Brain microvascular endothelial cell (primary cell): ENCODE results near the gene LMF1.

ENCODE experiments used
- DNase-seq: peaks from one replicate; pipeline ENCODE4 v3.0.0-alpha.2; 2020
- H3K27ac ChIP-seq: fragments of 250-450 bp; sonication (Bioruptor Pico); 2 replicates; pipeline ENCODE4 v1.5.1; 2020; ENCODE audit warnings: mild to moderate bottlenecking, moderate library complexity
- H3K27me3 ChIP-seq: fragments of 250-450 bp; sonication (Bioruptor Pico); replicated peaks from 2 replicates; pipeline ENCODE4 v1.5.1; 2020; ENCODE audit warnings: mild to moderate bottlenecking
- H3K36me3 ChIP-seq: fragments of 250-450 bp; sonication (Bioruptor Pico); replicated peaks from 2 replicates; pipeline ENCODE4 v1.5.1; 2020; ENCODE audit warnings: mild to moderate bottlenecking
- H3K4me3 ChIP-seq: 2 replicates; pipeline ENCODE4 v1.5.1; 2011; ENCODE audit warnings: low read depth, mild to moderate bottlenecking, control low read depth, low read length, moderate library complexity
- in situ Hi-C: cut with HindIII; loops from 2 replicates; pipeline ENCODE4 v1.10.0; 2017; ENCODE audit warnings: low sequenced_read_pairs, low pct_ligation_motif_present
- TF ChIP-seq, protein P1 (sequence below): IDR thresholded peaks from 2 replicates; pipeline ENCODE4 v1.5.1; 2011; ENCODE audit warnings: low read depth, mild to moderate bottlenecking, moderate library complexity, low read length, control low read depth, inconsistent platforms; ENCODE audit errors: missing control alignments

Gene LMF1

GRCh38 chr16:1014221-1014620 lies 43.4 kb upstream of the LMF1 start:
- in situ Hi-C loops: no loop called here
- H3K27ac ChIP-seq: no peak overlapping the region
- H3K4me3 ChIP-seq: no peak overlapping the region
- TF ChIP-seq, protein P1, sequence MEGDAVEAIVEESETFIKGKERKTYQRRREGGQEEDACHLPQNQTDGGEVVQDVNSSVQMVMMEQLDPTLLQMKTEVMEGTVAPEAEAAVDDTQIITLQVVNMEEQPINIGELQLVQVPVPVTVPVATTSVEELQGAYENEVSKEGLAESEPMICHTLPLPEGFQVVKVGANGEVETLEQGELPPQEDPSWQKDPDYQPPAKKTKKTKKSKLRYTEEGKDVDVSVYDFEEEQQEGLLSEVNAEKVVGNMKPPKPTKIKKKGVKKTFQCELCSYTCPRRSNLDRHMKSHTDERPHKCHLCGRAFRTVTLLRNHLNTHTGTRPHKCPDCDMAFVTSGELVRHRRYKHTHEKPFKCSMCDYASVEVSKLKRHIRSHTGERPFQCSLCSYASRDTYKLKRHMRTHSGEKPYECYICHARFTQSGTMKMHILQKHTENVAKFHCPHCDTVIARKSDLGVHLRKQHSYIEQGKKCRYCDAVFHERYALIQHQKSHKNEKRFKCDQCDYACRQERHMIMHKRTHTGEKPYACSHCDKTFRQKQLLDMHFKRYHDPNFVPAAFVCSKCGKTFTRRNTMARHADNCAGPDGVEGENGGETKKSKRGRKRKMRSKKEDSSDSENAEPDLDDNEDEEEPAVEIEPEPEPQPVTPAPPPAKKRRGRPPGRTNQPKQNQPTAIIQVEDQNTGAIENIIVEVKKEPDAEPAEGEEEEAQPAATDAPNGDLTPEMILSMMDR: no peak
- no peaks in the 10 kb centered on the region for H3K36me3 ChIP-seq
- H3K27me3 ChIP-seq: peaks cover 18% of the 10 kb centered on the region
- DNase-seq: no peak

- H3K27me3 ChIP-seq: peaks cover 23% of the 10 kb centered on the region
- no peak for DNase-seq
- H3K27ac ChIP-seq: no peak overlapping the region
- H3K36me3 ChIP-seq: no peaks in the 10 kb centered on the region
- TF ChIP-seq, protein P1: no peak
- no peak overlapping the region for H3K4me3 ChIP-seq
- in situ Hi-C loops: no loop called here
These were observed 42.8 kb upstream of the LMF1 start for GRCh38 chr16:1013593-1013900.

DNA sequence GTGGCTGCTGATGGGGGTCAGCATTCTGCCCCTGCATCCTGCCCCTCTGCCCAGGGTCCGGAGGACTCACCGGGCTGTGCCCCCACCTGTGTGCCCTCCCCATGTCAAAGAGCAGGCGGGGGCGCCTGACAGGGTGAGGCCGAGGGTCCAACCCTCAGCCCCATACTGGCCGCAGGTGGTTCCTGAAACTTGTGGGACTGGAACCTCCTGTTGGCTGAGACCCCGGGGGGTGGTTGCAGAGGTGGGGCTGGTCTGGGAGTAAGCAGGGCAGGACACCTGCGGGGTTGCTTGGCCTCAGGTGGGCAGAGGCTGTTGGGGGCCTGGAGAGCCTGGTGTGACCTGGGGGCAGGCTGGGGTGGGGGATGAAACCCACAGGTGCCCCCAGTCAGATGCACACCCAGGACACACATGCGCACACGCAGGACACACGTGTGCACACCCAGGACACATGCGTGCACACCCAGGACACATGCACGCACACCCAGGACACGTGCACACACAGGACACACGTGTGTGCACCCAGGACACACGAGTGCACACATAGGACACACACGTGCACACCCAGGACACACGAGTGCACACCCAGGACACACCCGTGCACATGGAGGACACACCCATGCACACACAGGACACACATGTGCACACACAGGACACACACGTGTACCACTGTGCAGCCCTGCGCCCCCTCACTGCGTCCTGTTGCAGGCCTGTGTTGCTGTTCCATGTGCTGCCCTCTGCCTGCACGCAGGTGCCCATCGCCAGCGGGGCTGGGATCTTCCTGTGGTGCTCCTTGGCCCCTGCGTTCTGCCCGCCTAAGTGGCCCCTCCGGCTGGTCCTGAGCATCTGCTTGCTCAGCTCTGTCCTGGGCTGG lies 42.2 kb upstream of the LMF1 start:
- H3K36me3 ChIP-seq: no peaks in the 10 kb centered on the region
- no peak for DNase-seq
- in situ Hi-C loops: no loop called here
- H3K27ac ChIP-seq: no peak overlapping the region
- H3K4me3 ChIP-seq: no peak overlapping the region
- TF ChIP-seq, protein P1: no peak
- peaks cover 29% of the 10 kb centered on the region for H3K27me3 ChIP-seq

- Histone ChIP-seq H3K27me3 (peaks cover 37% of the 10 kb centered on the region), H3K36me3 (no peaks in the 10 kb centered on the region), H3K4me3 (no peak overlapping the region), H3K27ac (no peak overlapping the region)
- in situ Hi-C loops: no loop called here
- DNase-seq: no peak
- TF ChIP-seq, protein P1: no peak
These were observed 41.4 kb upstream of the LMF1 start for GRCh38 chr16:1012135-1012534.

DNA sequence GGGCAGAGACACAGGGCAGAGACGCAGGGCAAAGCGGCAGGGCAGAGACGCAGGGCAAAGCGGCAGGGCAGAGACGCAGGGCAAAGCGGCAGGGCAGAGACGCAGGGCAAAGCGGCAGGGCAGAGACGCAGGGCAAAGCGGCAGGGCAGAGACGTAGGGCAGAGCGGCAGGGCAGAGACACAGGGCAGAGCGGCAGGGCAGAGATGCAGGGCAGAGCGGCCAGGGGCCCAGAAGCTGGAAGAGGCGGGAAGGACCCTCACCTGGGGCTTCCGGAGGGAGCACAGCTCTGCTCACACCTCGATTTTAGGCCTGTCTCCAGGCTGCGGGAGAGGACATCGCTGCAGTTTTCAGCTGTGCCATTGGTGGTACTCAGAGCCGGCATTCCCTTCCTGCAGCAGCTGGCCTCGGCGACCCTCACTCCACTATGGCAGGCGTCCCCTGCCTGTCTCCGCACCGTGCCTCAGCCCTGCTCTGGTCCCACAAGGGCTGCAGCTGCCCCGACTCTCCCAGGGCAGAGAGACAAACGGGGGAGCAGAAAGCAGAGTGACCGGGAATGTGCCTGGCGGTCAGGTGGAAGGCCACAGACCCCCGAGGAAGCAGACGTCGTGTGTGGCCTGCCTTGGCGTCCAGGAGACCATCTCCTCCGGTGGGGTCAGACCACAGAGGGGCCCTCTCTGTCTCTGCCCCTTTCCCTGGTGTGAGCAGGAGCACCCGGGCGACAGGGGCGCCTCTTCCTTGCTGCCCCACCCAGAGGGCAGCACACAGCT lies 40.7 kb upstream of the LMF1 start:
- in situ Hi-C loops: no loop called here
- H3K36me3 ChIP-seq: no peaks in the 10 kb centered on the region
- TF ChIP-seq, protein P1: no peak
- H3K27me3 ChIP-seq: peaks cover 40% of the 10 kb centered on the region
- DNase-seq: no peak
- H3K27ac ChIP-seq: no peak overlapping the region
- H3K4me3 ChIP-seq: no peak overlapping the region

GRCh38 chr16:1010815-1011214 lies 40.0 kb upstream of the LMF1 start:
- TF ChIP-seq, protein P1: no peak
- DNase-seq: no peak
- Histone ChIP-seq H3K27me3 (peaks cover 40% of the 10 kb centered on the region), H3K27ac (no peak overlapping the region), H3K4me3 (no peak overlapping the region), H3K36me3 (no peaks in the 10 kb centered on the region)
- in situ Hi-C loops: no loop called here
